ENCODE measurements around the gene HPX. TPM values are rescaled to one million over a fixed set of nuclear protein-coding genes. Genes with fewer than 3 reads are reported as not detected.

The HPX gene
- total RNA-seq, 1 experiment from 2014 or later = 1.2 TPM

DNA sequence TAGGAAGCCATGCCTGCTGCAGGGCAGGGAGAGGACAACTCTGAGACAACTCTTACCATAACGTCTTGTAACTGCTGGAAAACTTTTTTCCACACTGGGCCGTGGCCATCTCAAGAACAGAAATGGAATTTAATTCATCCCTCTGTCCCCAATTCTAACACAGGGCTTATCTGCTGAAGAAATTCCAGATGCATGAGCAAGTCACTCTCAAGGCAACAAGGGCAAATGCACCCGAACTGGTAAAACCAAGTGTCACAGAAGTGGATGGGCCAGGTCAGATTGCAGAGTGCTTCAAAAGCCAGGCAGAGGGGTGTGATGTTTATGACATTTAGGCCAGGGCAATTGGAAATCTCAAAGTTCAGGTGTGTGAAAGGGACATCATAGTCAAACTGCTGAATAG, 43.2 kb downstream of the HPX start:
- Histone ChIP-seq H3K4me1 (ENCODE audit: insufficient read depth, low read length) (no peaks in the 10 kb centered on the region), H3K27me3 (ENCODE audit: insufficient read depth, low read length) (no peaks in the 10 kb centered on the region), H4K91ac (ENCODE audit: insufficient read length, low read depth, low read length) (no peak overlapping the region), H4K5ac (ENCODE audit: insufficient read length, low read depth, low read length) (no peak overlapping the region), H3K4me2 (ENCODE audit: insufficient read depth, insufficient read length, low read length) (no peak overlapping the region), H2BK120ac (ENCODE audit: low read depth, low read length, poor library complexity, severe bottlenecking) (no peak overlapping the region), H3K18ac (ENCODE audit: insufficient read length, low read depth, low read length) (no peak overlapping the region), H4K8ac (replicated peaks; ENCODE audit: insufficient read length, low read depth, low read length) (no peak overlapping the region), H3K79me1 (ENCODE audit: insufficient read depth, low read depth, low read length, poor library complexity, severe bottlenecking) (no peaks in the 10 kb centered on the region), H2AK5ac (ENCODE audit: insufficient read length, low read length) (no peak overlapping the region), H3K27ac (ENCODE audit: insufficient read length, low read depth, low read length) (no peak overlapping the region), H3T11ph (ENCODE audit: low read length) (no peak overlapping the region), H3K79me2 (ENCODE audit: insufficient read depth, low read length) (no peaks in the 10 kb centered on the region), H3K9me3 (ENCODE audit: control insufficient read depth, low read depth, low read length) (no peaks in the 10 kb centered on the region), H2BK5ac (ENCODE audit: insufficient read length, low read length) (no peak overlapping the region), H3K14ac (ENCODE audit: insufficient read depth, low read length) (no peak overlapping the region; the same call in 1 of the 2 replicates), H2BK20ac (ENCODE audit: low read depth, low read length, poor library complexity, severe bottlenecking) (no peak overlapping the region), H3K23me2 (ENCODE audit: insufficient read length, low read depth, low read length, poor library complexity, severe bottlenecking) (no peaks in the 10 kb centered on the region), H4K20me1 (ENCODE audit: control insufficient read depth, insufficient read depth, insufficient read length) (no peaks in the 10 kb centered on the region), H2AFZ (ENCODE audit: low read length) (no peak overlapping the region), H2BK15ac (ENCODE audit: low read depth, low read length) (no peak overlapping the region), H3K56ac (ENCODE audit: insufficient read length, low read depth, low read length) (no peak overlapping the region), H3K4ac (ENCODE audit: low read depth, low read length) (no peak overlapping the region), H3K23ac (ENCODE audit: insufficient read length, low read depth, low read length) (no peak overlapping the region), H2BK12ac (ENCODE audit: insufficient read length, low read depth, low read length) (no peak overlapping the region), H3K9ac (ENCODE audit: extremely low read depth, insufficient read length, low read length) (no peak overlapping the region)
- DNase-seq = no peak
- H3K27ac Mint-ChIP-seq = no peak overlapping the region
- H3K27me3 Mint-ChIP-seq (ENCODE audit: low read depth) = peaks cover 3% of the 10 kb centered on the region
- no peak overlapping the region for H3K4me3 Mint-ChIP-seq
- WGBS (ENCODE audit: extremely low coverage, insufficient read length, low lambda C conversion rate) = no CpG with 5 or more reads among the region's 3 CpGs
- H3K9me3 Mint-ChIP-seq = no peaks in the 10 kb centered on the region; a peak in 1 of 5 replicates
- H3K4me1 Mint-ChIP-seq = no peaks in the 10 kb centered on the region
- H3K36me3 Mint-ChIP-seq (ENCODE audit: insufficient read depth in 1 of 3, low read depth in 3 of 3) = peaks cover 3 to 10% (median 8%) of the 10 kb centered on the region in 3 experiments; a peak in 2 of 7 replicates
- TF ChIP-seq, protein P1, sequence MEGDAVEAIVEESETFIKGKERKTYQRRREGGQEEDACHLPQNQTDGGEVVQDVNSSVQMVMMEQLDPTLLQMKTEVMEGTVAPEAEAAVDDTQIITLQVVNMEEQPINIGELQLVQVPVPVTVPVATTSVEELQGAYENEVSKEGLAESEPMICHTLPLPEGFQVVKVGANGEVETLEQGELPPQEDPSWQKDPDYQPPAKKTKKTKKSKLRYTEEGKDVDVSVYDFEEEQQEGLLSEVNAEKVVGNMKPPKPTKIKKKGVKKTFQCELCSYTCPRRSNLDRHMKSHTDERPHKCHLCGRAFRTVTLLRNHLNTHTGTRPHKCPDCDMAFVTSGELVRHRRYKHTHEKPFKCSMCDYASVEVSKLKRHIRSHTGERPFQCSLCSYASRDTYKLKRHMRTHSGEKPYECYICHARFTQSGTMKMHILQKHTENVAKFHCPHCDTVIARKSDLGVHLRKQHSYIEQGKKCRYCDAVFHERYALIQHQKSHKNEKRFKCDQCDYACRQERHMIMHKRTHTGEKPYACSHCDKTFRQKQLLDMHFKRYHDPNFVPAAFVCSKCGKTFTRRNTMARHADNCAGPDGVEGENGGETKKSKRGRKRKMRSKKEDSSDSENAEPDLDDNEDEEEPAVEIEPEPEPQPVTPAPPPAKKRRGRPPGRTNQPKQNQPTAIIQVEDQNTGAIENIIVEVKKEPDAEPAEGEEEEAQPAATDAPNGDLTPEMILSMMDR (conservative IDR thresholded peaks at IDR 0.05) = no peak
